Esophagus squamous epithelium (tissue), 4 donors: Measurements from ENCODE around the gene FAM89A.

ENCODE experiments used
- CTCF ChIP-seq, 6 experiments: fragments of 450-650 bp in 4 of 6; fragments of 200-600 bp in 2 of 6; sonication (generic) in 2 of 6; IDR thresholded peaks; one replicate each; pipeline ENCODE4 v1.5.1; 2016 to 2019; ENCODE audit warnings: antibody characterized with exemption in 6 of 6, mild to moderate bottlenecking in 4 of 6, moderate library complexity in 4 of 6
- POLR2A ChIP-seq, 4 donors: fragments of 450-650 bp; IDR thresholded peaks; one replicate each; pipeline ENCODE4 v1.6.1; 2017; ENCODE audit warnings: antibody characterized with exemption in 4 of 4, mild to moderate bottlenecking in 4 of 4, moderate library complexity in 3 of 4

- TF ChIP-seq CTCF (IDR thresholded peaks at IDR 0.05) = no peak
- no peak for TF ChIP-seq POLR2A (IDR thresholded peaks at IDR 0.05)
Measured at GRCh38 chr1:230979952-230980351, 60.1 kb downstream of the FAM89A start.
